Mucosa of gallbladder (tissue), 1 donor: ENCODE data around the gene WDTC1. TPM values are rescaled to one million over a fixed set of nuclear protein-coding genes. Genes with fewer than 3 reads are reported as not detected.
A peak's percentile ranks its signal among the peaks of the same experiment; 100 is the strongest.

ENCODE experiments used
- DNase-seq: peaks from one replicate; pipeline ENCODE4 v3.0.0-alpha.2; 2020; ENCODE audit warnings: low spot score
- total RNA-seq: library from RNA; stranded (reverse); gene quantifications from one replicate; pipeline ENCODE4 v1.2.1, GENCODE V29; 2021
- donor health status: DM: no; HTN: no; CAD: no.

The WDTC1 gene
- total RNA-seq, 1 donor from 2014 or later: 52.6 TPM

DNA sequence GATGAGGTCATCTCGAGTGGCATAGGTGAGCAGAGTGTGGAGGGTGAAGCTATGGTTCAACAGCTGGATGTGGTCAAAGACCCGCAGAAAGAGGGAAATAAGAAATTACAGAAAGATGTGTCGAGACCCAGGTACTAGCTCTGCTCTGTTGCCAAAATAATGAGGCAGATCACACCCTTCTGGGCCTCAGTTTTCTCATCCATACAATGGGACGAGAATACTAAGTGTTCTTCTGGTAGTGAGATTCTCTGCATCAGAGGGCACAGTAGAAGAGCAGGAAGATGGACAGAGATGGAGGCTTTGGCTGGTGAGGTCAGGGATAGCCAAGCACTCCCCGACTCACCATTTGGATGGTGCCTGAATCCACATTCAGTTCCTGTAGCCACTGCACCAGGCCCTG is 121.3 kb downstream of the WDTC1 start:
- DNase-seq: no peak

DNA sequence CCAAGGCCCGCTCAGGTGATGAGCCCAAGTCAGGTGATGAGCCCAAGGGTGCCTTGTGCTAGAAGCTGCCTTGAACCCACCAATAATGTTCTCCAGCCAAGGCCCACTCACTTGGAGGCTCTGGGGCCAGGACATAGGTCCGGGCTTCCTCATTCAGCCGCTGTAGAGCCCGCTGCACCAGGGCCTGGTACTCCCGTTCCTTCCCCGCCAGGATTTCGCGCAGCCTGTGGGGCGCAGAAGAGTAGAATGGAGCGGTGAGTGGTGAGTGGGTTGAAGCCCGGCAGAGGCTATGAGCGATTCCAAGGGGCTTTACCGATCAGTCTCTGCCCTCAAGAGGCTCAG is 121.8 kb downstream of the WDTC1 start:
- DNase-seq: no peak

DNA sequence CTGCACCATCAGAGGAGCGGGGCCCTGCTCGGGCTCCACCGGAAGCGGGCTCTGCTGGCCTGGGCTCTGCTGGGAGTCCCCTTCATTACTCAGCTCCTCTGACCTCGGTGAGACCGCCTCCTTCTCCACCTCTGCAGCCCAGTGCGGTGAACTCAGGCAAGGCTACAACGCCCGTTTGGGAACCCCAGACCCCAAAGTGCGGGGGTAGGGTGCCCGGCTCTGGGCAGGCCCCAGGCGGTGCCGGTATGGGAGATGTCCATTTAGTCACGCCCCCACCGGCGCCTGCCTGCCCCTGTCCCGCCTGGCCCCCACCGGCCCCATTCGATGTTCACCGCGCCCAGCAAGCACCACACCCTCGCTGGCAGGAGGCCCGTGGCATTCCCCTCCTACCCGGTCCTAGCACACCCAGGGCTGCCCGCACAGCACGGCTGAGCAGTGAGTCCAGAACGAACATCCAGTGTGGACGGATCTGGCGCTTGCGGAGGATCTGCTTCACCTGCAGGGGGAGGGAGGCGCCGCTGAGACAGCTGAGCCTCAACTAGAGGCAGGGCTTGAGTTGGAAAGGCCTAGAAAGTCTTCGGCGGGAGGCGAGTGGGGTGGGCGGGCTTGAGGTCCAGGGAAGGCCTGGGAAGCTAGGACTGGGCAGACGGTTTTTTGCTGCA is 122.3 kb downstream of the WDTC1 start:
- peak; percentile 58 for DNase-seq

DNA sequence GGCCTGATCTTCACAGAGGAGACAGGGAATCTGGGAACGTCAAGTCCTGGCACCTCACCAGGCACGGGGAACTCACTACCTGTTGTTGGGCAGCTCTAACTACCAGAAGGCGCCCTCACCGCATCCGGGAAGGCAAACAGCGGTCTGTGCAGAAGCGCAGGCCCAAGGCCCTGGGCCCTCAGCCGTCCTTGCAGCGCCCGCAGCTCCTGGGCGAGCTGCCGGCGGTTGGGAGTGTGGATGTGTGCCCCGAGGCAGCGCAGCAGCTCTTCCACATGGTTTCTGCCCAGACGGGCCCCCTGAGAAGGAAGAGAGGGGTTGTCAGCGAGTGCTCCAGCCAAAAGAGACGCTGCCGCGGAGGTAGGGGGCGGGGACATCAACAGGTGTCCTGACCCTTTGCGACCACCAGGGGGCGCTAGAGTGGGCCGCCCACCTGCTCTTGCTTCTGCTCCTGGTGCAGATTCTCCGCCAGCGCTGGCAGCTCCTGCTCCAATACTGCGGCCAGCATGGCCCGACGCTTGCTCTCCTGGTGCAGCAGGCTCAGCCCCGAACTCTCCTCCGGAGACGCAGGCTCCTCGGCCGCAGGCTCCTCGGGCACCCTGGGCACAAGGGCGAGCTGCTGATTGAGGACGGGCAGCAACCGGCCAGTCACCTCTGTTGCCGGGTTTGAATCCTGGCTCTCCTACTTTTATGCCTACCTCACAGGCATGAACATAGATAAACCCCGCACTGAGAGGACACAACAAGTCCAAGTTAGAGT is 123.0 kb downstream of the WDTC1 start:
- peak; percentile 64 for DNase-seq

Other genes with a start within 250 kb of the WDTC1 start
- gene TRNP1, start 240.9 kb upstream of the WDTC1 start, total RNA-seq: 296 TPM
- gene TENT5B, start 221.8 kb upstream of the WDTC1 start, total RNA-seq: 9.3 TPM
- 170 TPM for gene SLC9A1, start 79.5 kb upstream of the WDTC1 start, total RNA-seq
- gene TMEM222, start 87.5 kb downstream of the WDTC1 start, total RNA-seq: 34.3 TPM
- gene SYTL1, start 107.4 kb downstream of the WDTC1 start, total RNA-seq: 48.5 TPM
- gene MAP3K6, start 132.3 kb downstream of the WDTC1 start, total RNA-seq: 50.9 TPM
- 3.5 TPM for gene FCN3, start 140.2 kb downstream of the WDTC1 start, total RNA-seq
- 5.4 TPM for gene CD164L2, start 148.7 kb downstream of the WDTC1 start, total RNA-seq
- gene GPR3, start 158.0 kb downstream of the WDTC1 start, total RNA-seq: 0.09 TPM